Measurements from ENCODE around the gene ARHGAP15.

The ARHGAP15 gene

GRCh38 chr2:143218621-143219020, 89.4 kb downstream of the ARHGAP15 start:
- no peaks in the 10 kb centered on the region for H3K4me1 ChIP-seq (ENCODE audit: control insufficient read depth, insufficient read depth, low read length)
- H3K27me3 ChIP-seq (ENCODE audit: control insufficient read depth, insufficient read depth, low read length) = no peaks in the 10 kb centered on the region
- H3K9ac ChIP-seq (ENCODE audit: low read length) = no peak overlapping the region
- no peaks in the 10 kb centered on the region for H3K36me3 ChIP-seq (ENCODE audit: control insufficient read depth, insufficient read depth, low read length)
- H3K4me3 ChIP-seq (ENCODE audit: low read length) = no peak overlapping the region
- no peak overlapping the region for H3K27ac ChIP-seq (ENCODE audit: low read depth, low read length)

DNA sequence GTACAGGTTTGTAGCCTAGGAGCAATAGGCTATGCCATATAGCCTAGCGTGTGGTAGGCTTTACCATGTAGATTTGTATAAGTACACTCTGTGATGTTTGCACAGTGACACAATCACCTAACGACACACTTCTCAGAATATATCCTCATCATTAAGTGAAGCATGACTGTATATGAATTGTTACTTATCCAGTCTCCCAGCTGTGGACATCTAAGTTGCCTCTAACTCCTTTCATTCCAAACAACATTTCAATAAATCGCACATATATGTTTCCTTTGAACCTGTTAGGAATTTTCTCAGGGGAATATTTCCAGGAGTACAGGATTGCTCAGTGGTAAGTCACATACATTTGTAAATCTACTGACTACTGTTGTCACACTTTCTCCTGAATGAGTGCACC, 90.0 kb downstream of the ARHGAP15 start:
- Histone ChIP-seq H3K27ac (ENCODE audit: low read depth, low read length) (no peak overlapping the region), H3K36me3 (ENCODE audit: control insufficient read depth, insufficient read depth, low read length) (no peaks in the 10 kb centered on the region), H3K27me3 (ENCODE audit: control insufficient read depth, insufficient read depth, low read length) (no peaks in the 10 kb centered on the region)

GRCh38 chr2:143223556-143223955, 94.3 kb downstream of the ARHGAP15 start:
- no peak overlapping the region for H3K4me3 ChIP-seq (ENCODE audit: low read length)
- H3K27me3 ChIP-seq (ENCODE audit: control insufficient read depth, insufficient read depth, low read length) = no peaks in the 10 kb centered on the region
- H3K36me3 ChIP-seq (ENCODE audit: control insufficient read depth, insufficient read depth, low read length) = no peaks in the 10 kb centered on the region
- H3K27ac ChIP-seq (ENCODE audit: low read depth, low read length) = no peak overlapping the region
- H3K9ac ChIP-seq (ENCODE audit: low read length) = no peak overlapping the region
- no peaks in the 10 kb centered on the region for H3K4me1 ChIP-seq (ENCODE audit: control insufficient read depth, insufficient read depth, low read length)

More for the DNA sequence above, 90.0 kb downstream of the ARHGAP15 start:
- H3K4me1 ChIP-seq (ENCODE audit: control insufficient read depth, insufficient read depth, low read length) = no peaks in the 10 kb centered on the region
- no peak overlapping the region for H3K9ac ChIP-seq (ENCODE audit: low read length)
- no peak overlapping the region for H3K4me3 ChIP-seq (ENCODE audit: low read length)

- Histone ChIP-seq H3K27me3 (ENCODE audit: control insufficient read depth, insufficient read depth, low read length) (no peaks in the 10 kb centered on the region), H3K4me3 (ENCODE audit: low read length) (no peak overlapping the region), H3K36me3 (ENCODE audit: control insufficient read depth, insufficient read depth, low read length) (no peaks in the 10 kb centered on the region), H3K27ac (ENCODE audit: low read depth, low read length) (no peak overlapping the region), H3K9ac (ENCODE audit: low read length) (no peak overlapping the region), H3K4me1 (ENCODE audit: control insufficient read depth, insufficient read depth, low read length) (no peaks in the 10 kb centered on the region)
Observed at GRCh38 chr2:143225931-143226330, 96.7 kb downstream of the ARHGAP15 start.

DNA sequence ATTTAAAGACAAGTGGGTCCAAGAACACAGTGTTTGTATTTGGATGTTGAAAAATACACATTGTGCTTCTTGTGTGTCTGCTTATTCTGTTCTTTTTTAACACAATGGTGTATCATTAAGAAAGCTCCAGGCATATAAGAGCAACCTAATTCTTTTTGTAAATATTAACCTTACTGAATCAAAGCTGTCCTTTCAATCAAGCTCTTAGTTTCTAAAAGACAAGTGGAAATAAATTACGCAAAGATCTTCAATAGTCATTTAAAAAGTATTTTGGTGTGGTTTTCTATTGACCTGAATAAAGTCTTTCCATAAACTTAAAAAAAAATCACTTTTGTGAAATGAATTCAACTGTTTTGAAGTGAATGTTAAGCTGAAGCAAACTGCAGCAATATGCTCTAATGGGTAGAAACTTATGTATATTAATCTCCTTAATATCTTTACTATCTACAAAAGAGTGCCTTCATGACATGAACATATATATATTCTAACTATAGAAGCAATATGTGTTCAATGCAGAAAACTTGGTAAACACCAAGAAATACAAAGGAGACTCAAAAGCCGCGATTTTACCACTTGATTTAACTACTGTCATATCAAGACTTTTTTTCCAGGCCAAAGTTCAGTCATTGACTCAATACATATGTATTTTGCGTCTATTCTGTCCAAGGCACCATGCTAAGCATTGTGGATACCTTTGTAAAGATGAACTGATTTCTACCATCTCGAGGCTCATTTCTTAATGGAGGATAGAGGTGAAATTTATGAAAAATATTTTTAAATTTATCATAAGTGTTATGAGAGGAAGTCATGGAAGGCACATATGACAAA, 97.7 kb downstream of the ARHGAP15 start:
- Histone ChIP-seq H3K9ac (ENCODE audit: low read length) (no peak overlapping the region), H3K27me3 (ENCODE audit: control insufficient read depth, insufficient read depth, low read length) (no peaks in the 10 kb centered on the region), H3K4me1 (ENCODE audit: control insufficient read depth, insufficient read depth, low read length) (no peaks in the 10 kb centered on the region), H3K27ac (ENCODE audit: low read depth, low read length) (no peak overlapping the region), H3K36me3 (ENCODE audit: control insufficient read depth, insufficient read depth, low read length) (no peaks in the 10 kb centered on the region), H3K4me3 (ENCODE audit: low read length) (no peak overlapping the region)

DNA sequence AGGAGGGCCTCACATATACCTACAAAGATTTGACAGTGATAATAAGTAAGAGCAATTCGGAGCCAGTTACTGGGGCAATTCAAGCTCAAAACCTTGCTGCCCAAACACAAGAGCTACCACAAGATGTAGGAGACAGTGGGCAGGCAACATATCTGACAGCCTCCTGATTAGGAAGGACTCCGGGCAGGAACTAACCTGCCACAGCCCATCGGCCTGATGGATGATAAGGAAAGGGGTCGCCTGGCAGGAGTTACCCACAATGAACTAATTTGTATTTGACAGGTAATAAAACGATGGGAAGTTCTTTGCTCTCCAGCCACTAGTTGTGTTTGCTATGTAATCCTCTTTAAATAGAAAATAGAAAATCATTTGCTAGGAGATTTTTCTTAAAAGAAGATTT, 100.2 kb downstream of the ARHGAP15 start:
- H3K27ac ChIP-seq (ENCODE audit: low read depth, low read length) = no peak overlapping the region
- H3K4me1 ChIP-seq (ENCODE audit: control insufficient read depth, insufficient read depth, low read length) = no peaks in the 10 kb centered on the region
- H3K36me3 ChIP-seq (ENCODE audit: control insufficient read depth, insufficient read depth, low read length) = no peaks in the 10 kb centered on the region
- H3K4me3 ChIP-seq (ENCODE audit: low read length) = no peak overlapping the region
- H3K9ac ChIP-seq (ENCODE audit: low read length) = no peak overlapping the region
- H3K27me3 ChIP-seq (ENCODE audit: control insufficient read depth, insufficient read depth, low read length) = no peaks in the 10 kb centered on the region

GRCh38 chr2:143229952-143230351, 100.7 kb downstream of the ARHGAP15 start:
- Histone ChIP-seq H3K4me1 (ENCODE audit: control insufficient read depth, insufficient read depth, low read length) (no peaks in the 10 kb centered on the region), H3K4me3 (ENCODE audit: low read length) (no peak overlapping the region), H3K36me3 (ENCODE audit: control insufficient read depth, insufficient read depth, low read length) (no peaks in the 10 kb centered on the region), H3K27ac (ENCODE audit: low read depth, low read length) (no peak overlapping the region), H3K9ac (ENCODE audit: low read length) (no peak overlapping the region), H3K27me3 (ENCODE audit: control insufficient read depth, insufficient read depth, low read length) (no peaks in the 10 kb centered on the region)

DNA sequence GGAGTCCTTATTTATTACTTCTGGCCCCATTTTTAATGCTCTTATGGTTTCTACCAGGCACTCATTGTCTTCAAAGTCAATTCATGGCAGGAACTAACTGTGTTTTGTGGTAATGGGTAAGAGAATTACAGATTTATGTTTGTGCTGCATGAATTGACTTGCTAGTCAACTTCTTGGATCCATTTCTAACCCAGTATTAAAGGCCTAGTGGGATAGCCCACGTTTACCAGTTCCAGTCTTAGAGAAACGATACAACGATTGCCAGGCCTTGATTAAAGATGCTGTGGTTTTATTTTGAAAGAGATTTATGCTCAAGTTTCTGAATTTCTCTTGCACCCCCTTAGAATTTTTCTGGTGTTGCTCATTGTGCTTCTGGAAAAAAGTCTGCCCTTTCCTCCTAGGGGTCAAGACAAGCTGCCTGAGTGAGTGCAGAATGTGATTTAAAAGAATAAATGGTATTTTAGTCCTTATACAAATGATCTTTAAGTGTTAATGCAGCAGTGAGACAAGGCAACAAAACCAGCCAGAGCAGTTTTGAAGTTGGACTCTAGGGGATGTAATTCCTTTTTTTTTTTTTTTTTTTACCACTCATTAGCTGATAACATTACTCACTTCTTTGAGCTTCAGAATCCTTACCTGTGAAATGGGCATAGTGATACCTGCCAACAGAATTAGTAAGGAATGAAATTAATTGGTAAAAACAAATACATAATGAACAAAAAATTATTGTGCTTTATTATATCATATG, 101.5 kb downstream of the ARHGAP15 start:
- Histone ChIP-seq H3K27me3 (ENCODE audit: control insufficient read depth, insufficient read depth, low read length) (no peaks in the 10 kb centered on the region), H3K9ac (ENCODE audit: low read length) (no peak overlapping the region), H3K27ac (ENCODE audit: low read depth, low read length) (no peak overlapping the region), H3K4me1 (ENCODE audit: control insufficient read depth, insufficient read depth, low read length) (no peaks in the 10 kb centered on the region), H3K36me3 (ENCODE audit: control insufficient read depth, insufficient read depth, low read length) (no peaks in the 10 kb centered on the region), H3K4me3 (ENCODE audit: low read length) (no peak overlapping the region)

DNA sequence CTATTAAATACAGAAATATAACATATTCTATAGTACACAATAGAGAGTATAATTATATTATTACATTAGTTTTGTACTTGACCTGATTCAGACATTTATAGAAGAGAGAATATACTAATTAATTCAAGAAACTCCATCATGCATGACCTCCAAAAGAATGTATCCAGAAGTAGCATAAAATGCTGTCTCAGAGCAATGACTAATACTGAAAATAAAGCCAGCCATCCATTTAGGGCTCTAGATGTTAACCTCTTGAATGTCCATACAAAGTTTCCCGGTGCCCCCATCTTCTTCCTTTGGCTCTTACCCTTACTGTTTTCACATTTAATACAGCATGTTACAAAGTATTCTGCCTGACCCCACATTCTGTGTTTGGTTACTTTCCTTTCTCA, 102.0 kb downstream of the ARHGAP15 start:
- no peaks in the 10 kb centered on the region for H3K27me3 ChIP-seq (ENCODE audit: control insufficient read depth, insufficient read depth, low read length)
- H3K4me1 ChIP-seq (ENCODE audit: control insufficient read depth, insufficient read depth, low read length) = no peaks in the 10 kb centered on the region
- no peaks in the 10 kb centered on the region for H3K36me3 ChIP-seq (ENCODE audit: control insufficient read depth, insufficient read depth, low read length)
- H3K4me3 ChIP-seq (ENCODE audit: low read length) = no peak overlapping the region
- H3K27ac ChIP-seq (ENCODE audit: low read depth, low read length) = no peak overlapping the region
- no peak overlapping the region for H3K9ac ChIP-seq (ENCODE audit: low read length)

DNA sequence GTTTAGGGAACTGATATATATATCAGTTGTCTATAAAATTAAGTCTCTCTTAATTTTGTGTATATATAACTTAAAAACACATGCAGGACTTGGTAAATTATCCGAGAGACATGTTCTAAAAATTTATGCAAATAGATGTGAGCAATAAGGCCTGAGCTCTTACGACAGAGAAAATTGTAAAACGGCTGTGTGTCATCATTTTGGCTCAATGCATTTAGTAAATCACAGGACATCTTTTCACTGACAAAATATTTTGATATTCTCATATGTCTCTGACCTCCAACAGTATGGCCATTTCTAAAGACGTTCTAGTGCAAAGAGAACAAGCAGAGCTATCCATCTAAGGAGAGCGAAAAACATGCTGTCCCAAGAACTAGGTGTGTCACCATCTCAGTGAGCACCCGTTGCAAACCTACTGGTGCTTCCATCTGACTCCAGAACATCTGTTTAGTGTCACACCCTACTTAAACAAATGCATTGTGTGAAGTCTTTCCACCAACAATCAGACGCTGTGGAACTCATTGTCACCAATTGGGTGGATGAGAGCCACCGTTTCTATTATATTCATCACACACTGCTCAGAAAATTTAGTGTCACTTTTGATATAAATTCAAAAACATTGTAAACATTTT, 108.0 kb downstream of the ARHGAP15 start:
- Histone ChIP-seq H3K4me1 (ENCODE audit: control insufficient read depth, insufficient read depth, low read length) (no peaks in the 10 kb centered on the region), H3K27ac (ENCODE audit: low read depth, low read length) (no peak overlapping the region), H3K4me3 (ENCODE audit: low read length) (no peak overlapping the region), H3K9ac (ENCODE audit: low read length) (no peak overlapping the region), H3K36me3 (ENCODE audit: control insufficient read depth, insufficient read depth, low read length) (no peaks in the 10 kb centered on the region), H3K27me3 (ENCODE audit: control insufficient read depth, insufficient read depth, low read length) (no peaks in the 10 kb centered on the region)

- H3K4me3 ChIP-seq (ENCODE audit: low read length) = no peak overlapping the region
- H3K36me3 ChIP-seq (ENCODE audit: control insufficient read depth, insufficient read depth, low read length) = no peaks in the 10 kb centered on the region
- no peak overlapping the region for H3K27ac ChIP-seq (ENCODE audit: low read depth, low read length)
- no peaks in the 10 kb centered on the region for H3K27me3 ChIP-seq (ENCODE audit: control insufficient read depth, insufficient read depth, low read length)
- no peak overlapping the region for H3K9ac ChIP-seq (ENCODE audit: low read length)
- H3K4me1 ChIP-seq (ENCODE audit: control insufficient read depth, insufficient read depth, low read length) = no peaks in the 10 kb centered on the region
Observed at GRCh38 chr2:143241403-143242088, 112.3 kb downstream of the ARHGAP15 start.

DNA sequence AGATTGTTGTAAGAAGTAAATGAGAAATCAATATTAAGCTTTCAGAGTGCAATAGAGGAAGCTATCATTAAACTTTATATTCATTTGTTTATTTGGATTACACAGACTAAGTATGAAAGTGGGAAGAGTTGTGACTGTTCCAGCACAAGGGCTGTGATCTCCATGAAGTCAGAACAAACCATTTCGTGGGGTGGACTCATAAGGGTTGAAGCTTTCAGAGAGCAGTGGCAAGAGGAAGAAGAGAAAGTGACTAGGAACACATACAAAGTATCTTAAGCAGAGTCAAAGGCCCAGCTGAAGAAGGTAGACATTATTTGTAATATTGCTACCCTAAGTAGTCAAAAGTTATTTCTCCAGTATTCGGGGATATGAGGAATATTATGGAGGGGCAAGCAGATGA, 117.0 kb downstream of the ARHGAP15 start:
- H3K4me1 ChIP-seq (ENCODE audit: control insufficient read depth, insufficient read depth, low read length) = no peaks in the 10 kb centered on the region
- H3K4me3 ChIP-seq (ENCODE audit: low read length) = no peak overlapping the region
- no peaks in the 10 kb centered on the region for H3K27me3 ChIP-seq (ENCODE audit: control insufficient read depth, insufficient read depth, low read length)
- no peaks in the 10 kb centered on the region for H3K36me3 ChIP-seq (ENCODE audit: control insufficient read depth, insufficient read depth, low read length)
- H3K9ac ChIP-seq (ENCODE audit: low read length) = no peak overlapping the region
- no peak overlapping the region for H3K27ac ChIP-seq (ENCODE audit: low read depth, low read length)
